ENCODE results near the gene PKDCC. TPM values are rescaled to one million over a fixed set of nuclear protein-coding genes. Genes with fewer than 3 reads are reported as not detected.

Gene PKDCC
- polyA plus RNA-seq, 4 donors = 293 to 370 (median 363) TPM

GRCh38 chr2:42102024-42102590 lies 54.3 kb downstream of the PKDCC start:
- DNase-seq (ENCODE audit: low read depth in 4 of 4, low spot score in 3 of 4) = peak in 1 of 4 donors; percentile 49

DNA sequence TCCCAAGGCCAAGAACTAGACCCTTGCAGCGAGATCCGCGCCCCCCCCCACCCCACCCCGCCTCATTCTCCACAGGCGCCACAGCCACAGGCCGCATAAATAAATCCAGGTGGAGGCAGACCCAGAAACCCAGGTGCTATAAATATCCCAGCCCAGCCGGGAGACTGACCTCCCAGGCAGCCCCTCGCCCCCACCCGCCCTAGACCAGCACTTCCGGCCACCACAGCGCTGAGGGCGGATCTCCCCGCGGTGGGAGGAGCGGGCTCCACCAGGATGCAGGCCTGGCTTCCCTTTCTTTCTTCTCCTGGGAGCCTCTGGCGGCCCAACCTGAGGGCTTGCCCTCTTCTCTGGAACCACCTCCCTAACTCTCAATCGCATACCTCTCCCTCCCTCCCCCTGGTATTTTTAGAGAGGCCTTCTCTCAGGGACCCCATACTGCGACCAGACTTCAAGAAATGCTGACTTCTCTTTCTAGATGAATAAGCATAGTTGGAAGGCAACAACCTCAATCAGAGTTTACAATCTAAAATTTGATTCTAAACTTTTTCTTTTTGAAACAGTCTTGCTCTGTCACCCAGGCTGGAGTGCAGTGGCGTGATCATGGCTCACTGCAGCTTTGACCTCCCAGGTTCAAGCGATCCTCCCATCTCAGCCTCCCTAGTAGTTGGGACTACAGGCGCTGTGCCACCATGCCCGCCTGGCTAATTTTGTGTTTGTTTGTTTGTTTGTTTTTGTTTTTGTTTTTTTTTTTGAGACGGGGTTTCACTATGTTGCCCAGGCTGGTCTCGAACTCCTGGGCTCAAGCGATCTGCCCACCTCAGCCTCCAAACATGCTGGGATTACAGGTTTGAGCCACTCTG lies 55.0 kb downstream of the PKDCC start:
- DNase-seq (ENCODE audit: low read depth in 4 of 4, low spot score in 3 of 4) = peak; percentile 70 to 78 (median 74)

DNA sequence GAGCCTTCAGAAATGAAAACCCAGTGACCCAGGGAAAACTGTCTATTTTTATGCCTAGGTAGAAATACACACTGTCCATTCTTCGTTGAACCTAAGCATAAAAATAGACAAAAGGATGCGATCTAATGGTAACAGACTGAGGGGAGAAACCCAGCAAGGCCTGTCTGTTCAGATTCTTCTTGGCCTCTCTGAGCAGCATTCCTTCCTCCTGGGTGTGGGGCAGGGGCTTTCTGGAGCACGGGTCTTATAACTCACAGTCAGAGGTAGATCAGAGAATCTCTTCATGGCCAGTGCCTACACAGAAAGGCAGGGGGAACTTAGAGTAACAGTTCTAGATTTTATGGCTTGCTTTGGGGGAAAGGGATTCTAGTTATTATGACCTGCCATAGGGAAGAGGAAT lies 56.0 kb downstream of the PKDCC start:
- DNase-seq (ENCODE audit: low read depth in 4 of 4, low spot score in 3 of 4) = no peak

DNA sequence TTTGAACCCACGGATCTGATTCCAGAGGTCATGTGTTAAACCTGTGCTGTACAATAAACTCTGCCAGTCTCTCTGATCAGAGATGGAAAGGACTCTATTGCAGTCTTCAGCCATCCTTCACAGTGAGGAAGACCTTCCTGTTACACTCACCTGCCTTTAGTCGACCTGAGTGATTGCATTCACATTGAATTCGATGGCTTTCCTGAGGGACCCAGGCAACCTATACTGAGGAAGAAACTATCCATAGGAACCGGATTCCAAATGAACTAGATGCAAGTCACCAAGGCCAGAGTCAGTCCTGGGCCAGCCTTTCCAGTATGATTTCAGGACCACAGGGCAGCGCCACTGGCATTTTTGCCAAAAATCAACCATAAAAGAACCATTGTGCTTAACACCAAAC lies 56.8 kb downstream of the PKDCC start:
- no peak for DNase-seq (ENCODE audit: low read depth in 4 of 4, low spot score in 3 of 4)

- DNase-seq (ENCODE audit: low read depth in 4 of 4, low spot score in 3 of 4) = no peak
Observed at GRCh38 chr2:42105330-42106256, 57.8 kb downstream of the PKDCC start.

DNA sequence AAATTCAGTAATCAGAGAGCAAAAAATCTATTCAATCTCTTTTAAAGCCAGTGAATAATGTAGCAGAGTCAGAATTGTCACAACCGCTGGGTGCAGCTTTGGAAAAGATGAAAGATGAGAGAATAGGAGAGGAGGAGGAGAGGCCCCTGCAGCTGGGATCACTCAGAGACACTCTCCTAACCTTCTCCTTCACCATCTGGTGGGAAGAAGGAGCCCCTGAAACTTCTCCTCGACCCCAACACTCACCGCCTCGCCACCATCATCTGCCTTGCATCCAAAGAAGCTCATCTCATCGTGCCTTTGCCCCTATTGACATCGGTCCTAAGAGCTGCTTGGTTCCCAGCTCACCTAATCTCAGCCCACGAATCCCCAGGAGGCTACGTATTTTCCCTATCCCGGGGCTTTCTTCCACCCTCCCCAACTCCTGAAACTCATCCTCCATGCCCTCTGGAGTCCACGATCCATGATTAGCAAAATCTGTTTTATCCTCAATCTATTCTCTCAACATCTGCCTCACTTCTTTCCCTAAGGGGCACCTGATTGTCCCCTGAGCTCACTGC lies 58.5 kb downstream of the PKDCC start:
- no peak for DNase-seq (ENCODE audit: low read depth in 4 of 4, low spot score in 3 of 4)

GRCh38 chr2:42107249-42108042 lies 59.6 kb downstream of the PKDCC start:
- no peak for DNase-seq (ENCODE audit: low read depth in 4 of 4, low spot score in 3 of 4)

Other genes with a start within 250 kb of the PKDCC start
- 100 to 1,000 TPM in 3 of 4 donors, 10 to 100 TPM in 1; 91.4 to 124 (median 114) TPM for gene EML4, start 121.3 kb downstream of the PKDCC start, polyA plus RNA-seq (ENCODE audit: insufficient read length in 4 of 4)